Measurements from ENCODE around the gene TNRC6C.

- TF ChIP-seq ZFP3 (CRISPR knock-in tag; IDR thresholded peaks at IDR 0.05) = no peak
- TF ChIP-seq, protein P1, sequence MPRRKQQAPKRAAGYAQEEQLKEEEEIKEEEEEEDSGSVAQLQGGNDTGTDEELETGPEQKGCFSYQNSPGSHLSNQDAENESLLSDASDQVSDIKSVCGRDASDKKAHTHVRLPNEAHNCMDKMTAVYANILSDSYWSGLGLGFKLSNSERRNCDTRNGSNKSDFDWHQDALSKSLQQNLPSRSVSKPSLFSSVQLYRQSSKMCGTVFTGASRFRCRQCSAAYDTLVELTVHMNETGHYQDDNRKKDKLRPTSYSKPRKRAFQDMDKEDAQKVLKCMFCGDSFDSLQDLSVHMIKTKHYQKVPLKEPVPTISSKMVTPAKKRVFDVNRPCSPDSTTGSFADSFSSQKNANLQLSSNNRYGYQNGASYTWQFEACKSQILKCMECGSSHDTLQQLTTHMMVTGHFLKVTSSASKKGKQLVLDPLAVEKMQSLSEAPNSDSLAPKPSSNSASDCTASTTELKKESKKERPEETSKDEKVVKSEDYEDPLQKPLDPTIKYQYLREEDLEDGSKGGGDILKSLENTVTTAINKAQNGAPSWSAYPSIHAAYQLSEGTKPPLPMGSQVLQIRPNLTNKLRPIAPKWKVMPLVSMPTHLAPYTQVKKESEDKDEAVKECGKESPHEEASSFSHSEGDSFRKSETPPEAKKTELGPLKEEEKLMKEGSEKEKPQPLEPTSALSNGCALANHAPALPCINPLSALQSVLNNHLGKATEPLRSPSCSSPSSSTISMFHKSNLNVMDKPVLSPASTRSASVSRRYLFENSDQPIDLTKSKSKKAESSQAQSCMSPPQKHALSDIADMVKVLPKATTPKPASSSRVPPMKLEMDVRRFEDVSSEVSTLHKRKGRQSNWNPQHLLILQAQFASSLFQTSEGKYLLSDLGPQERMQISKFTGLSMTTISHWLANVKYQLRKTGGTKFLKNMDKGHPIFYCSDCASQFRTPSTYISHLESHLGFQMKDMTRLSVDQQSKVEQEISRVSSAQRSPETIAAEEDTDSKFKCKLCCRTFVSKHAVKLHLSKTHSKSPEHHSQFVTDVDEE (CRISPR knock-in tag; IDR thresholded peaks at IDR 0.05) = no peak
- TF ChIP-seq, protein P2, sequence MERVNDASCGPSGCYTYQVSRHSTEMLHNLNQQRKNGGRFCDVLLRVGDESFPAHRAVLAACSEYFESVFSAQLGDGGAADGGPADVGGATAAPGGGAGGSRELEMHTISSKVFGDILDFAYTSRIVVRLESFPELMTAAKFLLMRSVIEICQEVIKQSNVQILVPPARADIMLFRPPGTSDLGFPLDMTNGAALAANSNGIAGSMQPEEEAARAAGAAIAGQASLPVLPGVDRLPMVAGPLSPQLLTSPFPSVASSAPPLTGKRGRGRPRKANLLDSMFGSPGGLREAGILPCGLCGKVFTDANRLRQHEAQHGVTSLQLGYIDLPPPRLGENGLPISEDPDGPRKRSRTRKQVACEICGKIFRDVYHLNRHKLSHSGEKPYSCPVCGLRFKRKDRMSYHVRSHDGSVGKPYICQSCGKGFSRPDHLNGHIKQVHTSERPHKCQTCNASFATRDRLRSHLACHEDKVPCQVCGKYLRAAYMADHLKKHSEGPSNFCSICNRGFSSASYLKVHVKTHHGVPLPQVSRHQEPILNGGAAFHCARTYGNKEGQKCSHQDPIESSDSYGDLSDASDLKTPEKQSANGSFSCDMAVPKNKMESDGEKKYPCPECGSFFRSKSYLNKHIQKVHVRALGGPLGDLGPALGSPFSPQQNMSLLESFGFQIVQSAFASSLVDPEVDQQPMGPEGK (CRISPR knock-in tag; IDR thresholded peaks at IDR 0.05; ENCODE audit: borderline replicate concordance) = no peak
Observed at GRCh38 chr17:78135858-78136500, 177.5 kb downstream of the TNRC6C start.

Data from SK-N-SH treated with all-trans-retinoic acid at 6 μM for 48 hours (cell line).